GM18951 (cell line): ENCODE results near the gene ALAS1.

ENCODE experiments used
- POLR2A ChIP-seq: IDR thresholded peaks from 4 replicates; pipeline ENCODE4 v1.6.1; 2011; ENCODE audit warnings: mild to moderate bottlenecking; ENCODE audit not compliant: insufficient read length, insufficient read depth; ENCODE audit errors: extremely low read depth
- in situ Hi-C: fragments of 300-500 bp; cut with MboI; formaldehyde crosslinking; loops from one replicate; pipeline ENCODE4 v1.12.0; 2022; ENCODE audit warnings: low sequenced_read_pairs, mixed read lengths, inconsistent platforms; ENCODE audit not compliant: unreplicated experiment

The ALAS1 gene

DNA sequence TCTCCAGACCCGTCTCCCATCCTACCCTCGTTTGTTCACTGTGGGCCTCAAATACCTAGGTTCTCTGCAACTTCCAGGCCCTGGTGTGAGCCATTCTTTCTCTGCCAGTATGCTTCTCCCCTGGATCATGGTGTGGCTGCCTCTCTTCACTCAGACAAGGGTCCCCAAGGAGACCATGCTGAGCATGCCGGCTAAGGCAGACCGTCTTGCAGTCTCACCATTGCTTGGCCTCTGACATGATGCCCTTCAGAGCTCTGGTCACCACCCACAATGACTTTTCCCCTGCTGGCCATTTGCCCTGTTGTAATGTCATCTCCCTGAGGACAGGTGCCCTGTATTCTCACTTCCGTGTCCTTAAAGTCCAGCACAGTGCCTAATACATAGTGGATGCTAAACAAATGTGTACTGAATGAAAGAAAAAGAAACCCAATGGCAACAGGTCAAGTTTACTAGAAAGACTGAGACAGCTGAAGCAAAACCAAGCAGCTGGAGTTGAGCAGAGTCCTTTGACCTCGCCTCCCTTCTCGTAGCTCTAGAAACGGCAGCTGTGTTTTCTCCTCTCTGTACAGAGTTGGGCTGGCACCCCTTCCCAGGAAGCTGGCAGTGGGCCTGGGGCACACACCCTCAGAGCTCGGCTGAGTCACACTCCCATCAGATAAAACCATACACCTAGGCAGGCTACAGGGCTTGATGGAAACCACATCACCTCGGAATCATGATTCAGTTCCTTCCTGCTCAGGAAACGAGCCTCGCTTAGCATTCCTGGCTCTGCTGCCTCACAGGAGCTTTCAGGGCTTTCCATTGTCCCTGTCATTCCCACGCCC, 18.8 kb downstream of the ALAS1 start:
- TF ChIP-seq POLR2A: no peak
- in situ Hi-C loops: no loop called here

DNA sequence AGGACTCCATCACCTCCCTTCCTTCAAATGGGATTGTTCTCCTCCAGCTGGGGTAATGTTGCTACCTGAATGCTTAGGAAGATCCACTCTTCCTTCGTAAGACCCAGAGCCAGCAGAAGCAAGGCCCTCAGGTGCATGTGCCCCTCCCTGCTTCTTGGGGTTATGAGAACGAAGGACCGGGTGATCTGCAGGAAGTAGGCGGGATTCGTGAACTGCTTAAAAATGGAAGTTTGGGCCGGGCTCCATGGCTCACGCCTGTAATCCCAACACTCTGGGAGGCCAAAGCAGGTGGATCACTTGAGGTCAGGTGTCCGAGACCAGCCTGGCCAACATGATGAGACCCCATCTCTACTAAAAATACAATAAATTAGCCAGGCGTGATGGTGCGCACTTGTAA, 19.4 kb downstream of the ALAS1 start:
- TF ChIP-seq POLR2A: no peak
- in situ Hi-C loops: no loop called here

DNA sequence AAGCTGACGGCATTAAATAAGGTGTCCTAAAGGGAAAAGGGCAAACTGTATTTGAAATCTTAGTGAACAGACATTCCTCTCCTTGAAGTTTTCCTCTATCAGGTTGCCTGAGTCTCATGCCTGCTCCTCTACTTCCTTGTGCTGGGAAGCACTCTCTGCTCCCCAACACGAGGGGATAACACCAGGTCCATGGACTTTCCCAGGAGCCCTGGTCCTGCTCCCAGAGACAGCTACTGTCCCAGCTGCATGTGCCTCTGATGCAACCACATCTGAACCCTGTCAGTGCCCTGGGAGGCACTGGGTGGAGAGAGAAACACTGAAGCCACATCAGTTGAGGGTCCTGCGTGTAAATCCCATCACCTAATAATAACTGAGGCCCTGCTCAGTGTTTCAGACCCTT, 20.1 kb downstream of the ALAS1 start:
- no peak for TF ChIP-seq POLR2A
- in situ Hi-C loops: no loop called here

DNA sequence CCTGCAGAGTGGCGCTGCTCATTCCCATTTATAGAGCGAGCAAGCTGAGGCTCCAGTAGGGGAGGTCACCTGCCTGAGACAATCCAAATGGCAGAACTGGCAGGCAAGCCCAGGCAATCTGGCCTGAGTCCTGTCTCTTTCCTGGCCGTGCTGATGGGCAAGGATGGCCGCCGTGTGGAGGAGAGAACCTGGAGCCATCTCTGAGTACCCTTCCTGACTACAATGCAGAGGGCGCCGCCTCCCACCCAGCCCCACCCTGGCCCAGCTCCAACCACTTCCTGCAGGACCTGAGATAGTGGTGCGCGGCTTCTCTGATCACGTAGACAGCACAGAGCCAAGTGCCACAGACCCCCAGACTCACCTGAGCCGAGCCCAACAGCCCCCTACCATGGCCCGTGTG, 20.5 kb downstream of the ALAS1 start:
- in situ Hi-C loops: no loop called here
- no peak for TF ChIP-seq POLR2A

- in situ Hi-C loops: no loop called here
- no peak for TF ChIP-seq POLR2A
Measured at GRCh38 chr3:52218937-52219650, 21.1 kb downstream of the ALAS1 start.

- in situ Hi-C loops: loop anchor here (10.0 kb wide), 1 partner anchor 124 kb away; no protein-coding TSS in a partner anchor
- no peak for TF ChIP-seq POLR2A
Measured at GRCh38 chr3:52220380-52221026, 22.5 kb downstream of the ALAS1 start.

DNA sequence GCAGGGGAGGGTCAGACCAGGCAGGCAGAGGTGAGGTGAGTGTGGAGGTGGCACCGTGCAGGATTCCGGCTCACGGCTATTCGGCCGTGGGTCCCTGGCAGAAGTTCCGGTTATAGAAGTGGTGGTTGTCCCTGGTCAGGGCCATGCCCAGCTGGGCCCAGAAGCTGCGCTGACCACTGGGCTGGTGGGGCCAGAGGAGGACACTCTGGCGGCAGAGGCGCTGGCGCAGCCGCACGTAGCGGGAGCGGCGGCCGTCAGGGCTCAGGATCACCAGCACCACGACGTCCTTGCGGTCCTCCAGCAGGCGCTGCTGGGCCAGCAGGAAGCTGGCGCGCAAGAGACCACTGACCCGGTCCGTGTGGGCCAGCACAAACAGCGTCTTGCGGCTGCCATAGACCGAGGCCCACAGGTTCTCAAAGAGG, 23.2 kb downstream of the ALAS1 start:
- no peak for TF ChIP-seq POLR2A
- in situ Hi-C loops: loop anchor here (10.0 kb wide), 1 partner anchor 124 kb away; no protein-coding TSS in a partner anchor

- TF ChIP-seq POLR2A: no peak
- in situ Hi-C loops: loop anchor here (10.0 kb wide), 1 partner anchor 123 kb away; no protein-coding TSS in a partner anchor
Measured at GRCh38 chr3:52221563-52222318, 23.8 kb downstream of the ALAS1 start.

GRCh38 chr3:52222319-52223221, 24.6 kb downstream of the ALAS1 start:
- TF ChIP-seq POLR2A: no peak
- in situ Hi-C loops: loop anchor here (10.0 kb wide), 1 partner anchor 122 kb away; no protein-coding TSS in a partner anchor

DNA sequence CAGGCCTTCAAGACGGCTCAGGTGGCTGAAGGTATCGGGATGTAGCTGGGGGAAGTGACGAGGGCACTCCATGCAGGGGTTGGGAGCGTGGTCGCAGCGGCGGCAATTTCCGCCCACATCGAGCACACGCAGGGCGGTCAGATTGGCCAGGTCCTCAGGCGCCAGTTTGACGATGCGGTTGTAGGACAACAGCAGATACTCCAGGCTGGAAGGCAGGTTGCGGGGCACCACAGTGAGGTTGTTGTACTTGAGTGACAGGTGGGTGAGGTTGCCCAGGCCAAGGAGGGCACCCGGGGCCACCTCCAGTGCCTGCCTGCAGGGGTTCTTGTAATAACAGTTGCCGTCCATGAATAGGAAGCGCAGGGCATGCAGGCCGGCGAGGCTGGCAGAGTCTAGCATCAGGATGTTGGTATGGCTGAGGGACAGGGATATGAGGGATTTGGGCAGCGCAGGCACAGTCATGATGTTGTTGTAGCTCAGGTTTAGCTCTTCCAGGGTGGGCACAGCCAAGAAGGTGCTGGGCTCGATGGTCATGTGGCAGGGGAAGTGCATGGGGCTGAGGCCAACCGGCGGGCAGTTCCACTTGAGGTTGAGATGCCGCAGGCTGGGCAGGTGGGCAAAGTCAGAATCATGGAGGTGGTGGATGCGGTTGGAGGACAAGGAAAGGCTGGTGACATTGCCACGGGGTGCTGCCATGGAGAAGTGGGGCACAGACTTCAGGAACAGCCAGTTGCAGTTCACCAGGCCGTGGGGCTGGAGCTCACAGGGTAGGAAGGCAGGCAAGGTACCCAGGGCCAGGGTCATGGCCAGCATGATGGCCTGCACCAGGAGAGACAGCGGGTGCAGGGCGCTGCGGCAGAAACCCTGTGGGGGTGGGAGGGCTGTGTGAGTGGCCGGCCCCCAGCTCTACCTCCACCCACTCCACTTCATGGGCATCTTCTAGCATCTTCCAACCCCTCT, 25.8 kb downstream of the ALAS1 start:
- no peak for TF ChIP-seq POLR2A
- in situ Hi-C loops: loop anchor here (10.0 kb wide), 1 partner anchor 121 kb away; no protein-coding TSS in a partner anchor
